Epithelial cell of proximal tubule (primary cell): Measurements from ENCODE around the gene CNDP2. TPM values are rescaled to one million over a fixed set of nuclear protein-coding genes. Genes with fewer than 3 reads are reported as not detected.
A peak's percentile ranks its signal among the peaks of the same experiment; 100 is the strongest.
"Not testable (repeated sequence)": the region's sequence is repeated elsewhere in the genome, so short reads cannot be mapped to it uniquely, and the experiment has no call there.

ENCODE experiments used
- DNase-seq: peaks from one replicate; pipeline ENCODE4 v3.0.0-alpha.2; 2011; ENCODE audit warnings: low read depth
- H3K4me3 ChIP-seq: 2 replicates; pipeline ENCODE4 v1.5.1; 2011; ENCODE audit warnings: low read depth, mild to moderate bottlenecking, low read length
- total RNA-seq: library from RNA; depleted of rRNA; stranded (reverse); fragments of >200 nt; gene quantifications from 2 replicates; pipeline ENCODE4 v1.2.3, GENCODE V29; 2015
- TF ChIP-seq, protein P1 (sequence below): conservative IDR thresholded peaks from 2 replicates; pipeline ENCODE4 v1.5.1; 2012; ENCODE audit warnings: low read depth, mild to moderate bottlenecking, low read length

CNDP2 gene
- total RNA-seq, 1 donor from 2014 or later: 171 TPM

DNA sequence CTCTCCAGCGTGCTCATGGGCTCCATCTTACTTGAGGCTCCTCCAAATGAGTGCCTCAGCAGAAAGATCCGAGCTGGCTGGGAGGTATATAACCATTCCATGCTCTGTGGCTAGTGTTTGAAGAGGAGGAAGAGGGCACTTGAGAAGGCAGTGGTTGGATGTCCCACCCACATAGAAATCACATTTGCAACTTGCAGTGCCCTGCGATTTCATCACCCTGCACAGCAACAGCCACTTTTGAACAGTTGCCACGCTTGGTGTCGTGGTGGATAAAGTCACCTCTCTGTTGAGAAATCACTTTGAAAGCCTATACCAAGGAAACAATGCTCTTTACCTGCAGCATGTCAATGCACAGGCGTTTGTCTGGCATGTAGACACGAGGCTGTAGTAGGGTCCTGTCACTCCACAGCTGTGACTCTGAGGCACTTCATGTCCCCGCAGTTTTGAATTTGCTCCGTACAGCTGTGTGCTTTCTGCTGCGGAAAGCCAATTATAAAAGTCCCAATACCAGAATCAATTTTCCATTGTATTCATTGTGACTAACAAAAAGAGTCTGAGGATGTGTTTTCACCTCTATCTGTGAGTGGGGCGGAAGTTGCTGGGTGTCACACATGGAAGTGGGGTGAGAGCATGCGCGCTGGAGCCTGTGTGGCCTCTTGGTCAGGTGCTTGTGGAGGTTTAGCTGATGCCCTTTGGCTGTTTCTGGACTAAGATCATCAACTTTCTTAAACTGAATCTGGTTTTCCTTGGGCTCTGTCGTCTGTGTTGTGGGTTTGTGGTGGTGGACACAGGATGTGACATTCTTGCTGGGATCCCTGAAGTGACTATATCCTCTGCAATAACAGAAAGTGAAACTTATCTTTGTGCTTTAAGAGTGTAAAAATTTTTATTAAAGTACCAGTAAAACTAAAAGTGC is 2.8 kb downstream of the CNDP2 start:
- peak overlapping the region; percentile 73 for H3K4me3 ChIP-seq
- no peak for DNase-seq
- TF ChIP-seq, protein P1, sequence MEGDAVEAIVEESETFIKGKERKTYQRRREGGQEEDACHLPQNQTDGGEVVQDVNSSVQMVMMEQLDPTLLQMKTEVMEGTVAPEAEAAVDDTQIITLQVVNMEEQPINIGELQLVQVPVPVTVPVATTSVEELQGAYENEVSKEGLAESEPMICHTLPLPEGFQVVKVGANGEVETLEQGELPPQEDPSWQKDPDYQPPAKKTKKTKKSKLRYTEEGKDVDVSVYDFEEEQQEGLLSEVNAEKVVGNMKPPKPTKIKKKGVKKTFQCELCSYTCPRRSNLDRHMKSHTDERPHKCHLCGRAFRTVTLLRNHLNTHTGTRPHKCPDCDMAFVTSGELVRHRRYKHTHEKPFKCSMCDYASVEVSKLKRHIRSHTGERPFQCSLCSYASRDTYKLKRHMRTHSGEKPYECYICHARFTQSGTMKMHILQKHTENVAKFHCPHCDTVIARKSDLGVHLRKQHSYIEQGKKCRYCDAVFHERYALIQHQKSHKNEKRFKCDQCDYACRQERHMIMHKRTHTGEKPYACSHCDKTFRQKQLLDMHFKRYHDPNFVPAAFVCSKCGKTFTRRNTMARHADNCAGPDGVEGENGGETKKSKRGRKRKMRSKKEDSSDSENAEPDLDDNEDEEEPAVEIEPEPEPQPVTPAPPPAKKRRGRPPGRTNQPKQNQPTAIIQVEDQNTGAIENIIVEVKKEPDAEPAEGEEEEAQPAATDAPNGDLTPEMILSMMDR: no peak

DNA sequence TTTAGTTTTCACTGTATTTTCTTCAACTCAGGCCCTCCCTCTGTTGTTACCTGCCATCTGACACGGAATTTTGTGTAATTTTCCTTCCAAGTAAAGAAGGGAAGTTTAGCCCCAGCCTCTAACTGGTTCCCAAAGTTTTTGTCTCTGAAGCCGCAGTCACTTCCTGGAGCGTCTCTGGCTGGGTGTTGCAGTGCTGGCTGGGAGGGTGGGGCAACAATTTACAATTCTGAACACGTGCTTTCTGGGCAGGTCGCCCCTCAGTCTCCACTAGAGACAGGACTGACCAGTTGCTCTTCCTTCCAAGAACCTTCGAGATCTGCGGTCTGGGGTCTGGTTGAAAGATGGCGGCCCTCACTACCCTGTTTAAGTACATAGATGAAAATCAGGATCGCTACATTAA is 3.5 kb downstream of the CNDP2 start:
- peak overlapping the region; percentile 73 for H3K4me3 ChIP-seq
- TF ChIP-seq, protein P1: no peak
- no peak for DNase-seq

DNA sequence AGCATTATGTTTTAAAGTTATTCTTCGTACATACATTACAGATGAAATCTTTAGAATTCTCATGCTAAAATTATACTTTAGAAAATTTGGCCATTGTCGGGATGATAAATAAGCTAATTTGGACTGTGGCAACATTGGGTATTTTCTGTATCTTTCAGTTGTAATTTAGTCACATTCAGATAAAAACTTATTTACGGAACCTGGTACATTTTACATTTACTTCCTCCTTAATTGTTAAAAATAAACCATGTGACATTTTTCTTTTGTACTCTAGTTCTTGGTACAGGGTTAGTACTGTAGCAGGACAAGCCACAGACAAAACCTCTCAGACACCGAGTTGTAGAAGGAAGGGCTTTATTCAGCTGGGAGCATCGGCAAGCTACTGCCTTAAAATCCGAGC is 4.2 kb downstream of the CNDP2 start:
- peak overlapping the region; percentile 73 for H3K4me3 ChIP-seq
- no peak for DNase-seq
- TF ChIP-seq, protein P1: no peak

DNA sequence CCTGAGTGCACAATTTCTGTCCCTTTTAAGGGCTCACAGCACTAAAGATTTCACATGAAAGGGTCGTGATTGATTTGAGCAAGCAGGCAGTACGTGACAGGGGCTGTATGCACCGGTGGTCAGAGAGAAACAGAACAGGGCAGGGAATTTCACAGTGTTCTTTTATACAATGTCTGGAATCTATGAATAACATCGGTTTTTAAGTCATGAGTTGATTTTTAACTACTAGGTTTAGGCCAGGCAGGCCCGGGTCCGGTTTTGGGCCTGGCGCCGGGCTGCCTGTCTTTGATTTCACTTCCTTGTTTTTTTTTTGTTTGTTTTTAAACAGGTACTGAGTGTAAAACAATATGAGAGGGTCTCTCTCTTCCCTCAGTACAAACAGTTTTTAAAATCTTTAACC is 4.6 kb downstream of the CNDP2 start:
- H3K4me3 ChIP-seq: peak overlapping the region; percentile 73
- DNase-seq: not testable (repeated sequence)

DNA sequence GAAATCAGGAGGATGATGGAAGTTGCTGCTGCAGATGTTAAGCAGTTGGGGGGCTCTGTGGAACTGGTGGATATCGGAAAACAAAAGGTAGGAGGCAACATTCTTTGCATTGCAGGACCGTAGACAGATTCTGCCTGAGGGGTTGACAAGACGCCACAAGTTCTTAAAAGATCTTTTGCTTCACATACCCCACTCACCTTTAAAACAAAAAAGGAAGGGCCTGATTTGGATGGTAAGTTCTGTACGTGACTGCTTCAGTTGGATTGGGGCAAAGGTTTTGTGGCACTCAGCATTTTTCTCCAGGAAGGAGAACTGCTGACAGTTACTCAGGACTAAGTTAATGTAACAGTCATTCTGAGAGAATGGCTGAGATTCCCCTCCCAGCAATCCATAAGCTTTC is 5.2 kb downstream of the CNDP2 start:
- H3K4me3 ChIP-seq: peak overlapping the region; percentile 73
- TF ChIP-seq, protein P1: no peak
- no peak for DNase-seq

DNA sequence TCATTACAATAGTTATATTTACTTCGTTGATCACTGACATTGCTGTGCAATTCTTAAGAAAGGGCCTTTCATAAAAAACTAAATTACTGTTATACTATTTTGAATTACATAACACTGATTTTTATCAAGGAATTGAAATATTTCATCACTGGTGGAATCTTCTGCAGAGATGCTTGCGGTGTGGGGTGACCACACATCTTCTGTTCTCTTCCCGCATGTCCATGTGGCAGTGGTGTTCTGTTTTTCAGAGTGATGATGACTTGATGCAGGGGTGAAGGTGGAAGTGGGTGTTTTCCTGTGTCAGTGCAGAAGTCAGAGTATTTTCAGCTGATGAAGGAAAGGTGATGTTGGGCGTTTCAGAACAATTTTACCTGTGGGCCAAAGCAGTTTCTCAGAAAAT is 7.0 kb downstream of the CNDP2 start:
- DNase-seq: no peak
- TF ChIP-seq, protein P1: no peak
- no peak overlapping the region for H3K4me3 ChIP-seq

DNA sequence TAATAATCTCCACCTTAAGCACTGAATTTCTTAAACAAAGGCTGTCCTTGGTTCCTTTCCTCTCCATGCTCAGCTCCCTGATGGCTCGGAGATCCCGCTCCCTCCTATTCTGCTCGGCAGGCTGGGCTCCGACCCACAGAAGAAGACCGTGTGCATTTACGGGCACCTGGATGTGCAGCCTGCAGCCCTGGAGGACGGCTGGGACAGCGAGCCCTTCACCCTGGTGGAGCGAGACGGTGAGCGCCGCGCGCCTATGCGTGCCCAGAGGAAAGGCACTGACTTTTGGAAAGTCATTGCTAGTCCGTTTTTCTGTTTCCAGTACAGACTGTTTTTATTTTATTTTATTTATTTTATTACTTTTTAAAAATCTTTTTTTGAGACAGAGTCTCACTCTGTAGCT is 9.6 kb downstream of the CNDP2 start:
- no peak for DNase-seq
- TF ChIP-seq, protein P1: no peak

More for the DNA sequence above, 9.6 kb downstream of the CNDP2 start:
- no peak overlapping the region for H3K4me3 ChIP-seq
